LNCaP clone FGC (cell line): ENCODE data around the gene TBPL2.

Experiments
- DNase-seq: peaks from one replicate; pipeline ENCODE4 v3.0.0-alpha.2; 2011; ENCODE audit warnings: low read depth
- H3K4me3 ChIP-seq: 2 replicates; pipeline ENCODE4 v1.5.1; 2011; ENCODE audit warnings: mild to moderate bottlenecking, low read depth, low read length, control low read depth
- CTCF ChIP-seq: IDR thresholded peaks from 2 replicates; pipeline ENCODE4 v1.5.1; 2012; ENCODE audit warnings: mild to moderate bottlenecking; ENCODE audit not compliant: control insufficient read depth, insufficient read depth; ENCODE audit errors: extremely low read depth

TBPL2 gene

GRCh38 chr14:55381561-55381960 lies 58.9 kb downstream of the TBPL2 start:
- DNase-seq, result no peak
- no peak overlapping the region for H3K4me3 ChIP-seq
- no peak for TF ChIP-seq CTCF

DNA sequence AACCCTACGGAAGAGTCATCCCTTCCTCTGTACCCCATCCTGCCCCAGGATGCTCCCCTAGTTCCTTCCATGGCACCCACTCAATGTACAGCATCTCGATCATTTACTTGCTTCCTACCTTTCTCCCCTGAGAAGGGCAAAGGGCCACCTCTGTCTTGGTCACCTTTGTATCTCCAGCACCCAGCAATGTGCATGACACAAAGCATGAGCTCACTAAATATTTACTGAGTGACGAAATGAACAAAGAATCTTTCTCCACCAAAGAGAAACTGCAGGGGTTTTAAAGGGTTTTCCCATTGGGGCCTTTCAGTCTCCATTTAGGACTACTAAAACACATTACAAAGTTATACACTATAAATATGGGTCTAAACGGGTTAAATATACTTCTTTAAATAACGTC lies 59.4 kb downstream of the TBPL2 start:
- no peak for TF ChIP-seq CTCF
- H3K4me3 ChIP-seq, result no peak overlapping the region
- DNase-seq, result no peak

GRCh38 chr14:55377236-55377635 lies 63.2 kb downstream of the TBPL2 start:
- no peak overlapping the region for H3K4me3 ChIP-seq
- no peak for TF ChIP-seq CTCF
- DNase-seq, result no peak

- no peak for TF ChIP-seq CTCF
- no peak for DNase-seq
- H3K4me3 ChIP-seq, result no peak overlapping the region
Measured at GRCh38 chr14:55374771-55375170, 65.6 kb downstream of the TBPL2 start.

- H3K4me3 ChIP-seq, result no peak overlapping the region
- TF ChIP-seq CTCF, result no peak
- DNase-seq, result no peak
Measured at GRCh38 chr14:55373784-55374705, 66.4 kb downstream of the TBPL2 start.

- DNase-seq, result no peak
- TF ChIP-seq CTCF, result no peak
- no peak overlapping the region for H3K4me3 ChIP-seq
Measured at GRCh38 chr14:55372825-55373224, 67.6 kb downstream of the TBPL2 start.

DNA sequence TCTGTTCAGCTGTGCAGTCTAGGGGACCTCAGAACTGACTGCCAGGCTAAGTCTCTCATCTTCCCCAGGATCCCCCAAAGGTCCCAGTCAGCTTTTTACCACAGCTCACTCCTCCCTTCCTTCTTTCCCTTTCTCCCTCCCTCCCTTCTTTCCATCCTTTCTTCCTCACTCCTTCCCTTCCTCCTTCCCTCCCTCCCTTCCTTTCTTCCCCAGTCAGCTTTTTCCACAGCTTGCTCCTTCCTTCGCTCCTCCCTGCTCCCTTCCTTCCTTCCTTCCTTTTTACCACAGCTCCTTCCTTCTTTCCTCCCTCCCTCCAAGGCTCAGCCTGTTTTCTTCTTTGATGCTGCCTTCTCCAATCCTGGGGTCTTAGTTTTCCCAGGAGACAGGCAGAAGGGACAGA lies 68.0 kb downstream of the TBPL2 start:
- H3K4me3 ChIP-seq, result no peak overlapping the region
- TF ChIP-seq CTCF, result no peak
- DNase-seq, result no peak
